OCI-LY1 (cell line): ENCODE data around the gene TBC1D5.

Experiments
- EZH2 ChIP-seq: fragments of 200-600 bp; sonication (generic), shearing (Covaris generic); IDR thresholded peaks from 2 replicates; pipeline ENCODE4 v1.8.0; 2017; ENCODE audit warnings: borderline replicate concordance, mixed run types, mild to moderate bottlenecking, antibody characterized with exemption, low read length, moderate library complexity, mixed read lengths
- TF ChIP-seq, protein P1 (sequence below): fragments of 200-600 bp; sonication (generic), shearing (Covaris generic); IDR thresholded peaks from 2 replicates; pipeline ENCODE4 v1.5.1; 2017; ENCODE audit warnings: mild to moderate bottlenecking, antibody characterized with exemption, low read length, moderate library complexity, mixed read lengths

- TF ChIP-seq, protein P1, sequence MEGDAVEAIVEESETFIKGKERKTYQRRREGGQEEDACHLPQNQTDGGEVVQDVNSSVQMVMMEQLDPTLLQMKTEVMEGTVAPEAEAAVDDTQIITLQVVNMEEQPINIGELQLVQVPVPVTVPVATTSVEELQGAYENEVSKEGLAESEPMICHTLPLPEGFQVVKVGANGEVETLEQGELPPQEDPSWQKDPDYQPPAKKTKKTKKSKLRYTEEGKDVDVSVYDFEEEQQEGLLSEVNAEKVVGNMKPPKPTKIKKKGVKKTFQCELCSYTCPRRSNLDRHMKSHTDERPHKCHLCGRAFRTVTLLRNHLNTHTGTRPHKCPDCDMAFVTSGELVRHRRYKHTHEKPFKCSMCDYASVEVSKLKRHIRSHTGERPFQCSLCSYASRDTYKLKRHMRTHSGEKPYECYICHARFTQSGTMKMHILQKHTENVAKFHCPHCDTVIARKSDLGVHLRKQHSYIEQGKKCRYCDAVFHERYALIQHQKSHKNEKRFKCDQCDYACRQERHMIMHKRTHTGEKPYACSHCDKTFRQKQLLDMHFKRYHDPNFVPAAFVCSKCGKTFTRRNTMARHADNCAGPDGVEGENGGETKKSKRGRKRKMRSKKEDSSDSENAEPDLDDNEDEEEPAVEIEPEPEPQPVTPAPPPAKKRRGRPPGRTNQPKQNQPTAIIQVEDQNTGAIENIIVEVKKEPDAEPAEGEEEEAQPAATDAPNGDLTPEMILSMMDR, result no peak
- TF ChIP-seq EZH2, result no peak
Observed at GRCh38 chr3:17118771-17119170, 623.7 kb downstream of the TBC1D5 start.
